GM23338 (cell line): Measurements from ENCODE around the gene FKBP5. TPM values are rescaled to one million over a fixed set of nuclear protein-coding genes. Genes with fewer than 3 reads are reported as not detected.

ENCODE experiments used
- ATAC-seq: fragments of 200-7000 bp; cut with Tn5 transposase; 3 replicates; pipeline ENCODE4 v1.9.1; 2020
- DNase-seq: peaks from one replicate; pipeline ENCODE4 v3.0.0-alpha.2; 2015; ENCODE audit warnings: low spot score
- H2AFZ ChIP-seq: fragments of 200-600 bp; sonication (generic); 2 replicates; pipeline ENCODE4 v1.8.0; 2016; ENCODE audit warnings: antibody characterized with exemption, mild to moderate bottlenecking, moderate library complexity
- H3F3A ChIP-seq: fragments of 200-600 bp; sonication (generic); replicated peaks from 2 replicates; pipeline ENCODE4 v1.8.0; 2017; ENCODE audit warnings: antibody characterized with exemption, mixed run types, low read depth
- H3K27ac ChIP-seq: fragments of 200-600 bp; sonication (generic); 2 replicates; pipeline ENCODE4 v1.6.1; 2016; ENCODE audit warnings: low read depth
- H3K27me3 ChIP-seq: fragments of 200-600 bp; sonication (generic); 2 replicates; pipeline ENCODE4 v1.8.0; 2016; ENCODE audit warnings: mild to moderate bottlenecking, mixed run types, moderate library complexity; ENCODE audit not compliant: insufficient read depth
- H3K36me3 ChIP-seq: fragments of 200-600 bp; sonication (generic); 2 replicates; pipeline ENCODE4 v1.8.0; 2016; ENCODE audit warnings: mild to moderate bottlenecking; ENCODE audit not compliant: insufficient read depth
- H3K4me1 ChIP-seq: fragments of 200-600 bp; sonication (generic); 2 replicates; pipeline ENCODE4 v1.8.0; 2016; ENCODE audit warnings: mild to moderate bottlenecking, moderate library complexity; ENCODE audit not compliant: insufficient read depth
- H3K4me2 ChIP-seq: fragments of 200-600 bp; sonication (generic); 2 replicates; pipeline ENCODE4 v1.7.1; 2017; ENCODE audit warnings: mixed run types
- H3K4me3 ChIP-seq: fragments of 200-600 bp; sonication (generic); 2 replicates; pipeline ENCODE4 v1.6.1; 2016; ENCODE audit warnings: mixed run types
- H3K79me2 ChIP-seq: fragments of 200-600 bp; sonication (generic); replicated peaks from 2 replicates; pipeline ENCODE4 v1.8.0; 2017; ENCODE audit warnings: mild to moderate bottlenecking; ENCODE audit not compliant: insufficient read depth
- H3K9me2 ChIP-seq: fragments of 200-600 bp; sonication (generic); 2 replicates; pipeline ENCODE4 v1.8.0; 2017; ENCODE audit not compliant: insufficient read depth
- H4K20me1 ChIP-seq: fragments of 200-600 bp; sonication (generic); replicated peaks from 2 replicates; pipeline ENCODE4 v1.8.0; 2017; ENCODE audit warnings: mild to moderate bottlenecking; ENCODE audit not compliant: insufficient read depth
- H3K27ac Mint-ChIP-seq: 2 replicates; pipeline ENCODE4 v1.8.0; 2020; ENCODE audit warnings: inconsistent platforms, mild to moderate bottlenecking, moderate library complexity, mixed read lengths
- H3K27me3 Mint-ChIP-seq: 3 replicates; pipeline ENCODE4 v1.8.0; 2022; ENCODE audit warnings: low read depth, mild to moderate bottlenecking, moderate library complexity, mixed read lengths, inconsistent platforms; ENCODE audit not compliant: insufficient read depth, poor library complexity
- H3K36me3 Mint-ChIP-seq: 3 replicates; pipeline ENCODE4 v1.8.0; 2021; ENCODE audit warnings: low read depth, mild to moderate bottlenecking, inconsistent platforms, moderate library complexity, mixed read lengths
- H3K4me1 Mint-ChIP-seq: 3 replicates; pipeline ENCODE4 v1.8.0; 2020; ENCODE audit warnings: mild to moderate bottlenecking, inconsistent platforms, mixed read lengths
- H3K4me3 Mint-ChIP-seq: 3 replicates; pipeline ENCODE4 v1.8.0; 2021; ENCODE audit warnings: moderate library complexity, mild to moderate bottlenecking, inconsistent platforms, mixed read lengths
- H3K9me3 Mint-ChIP-seq: 3 replicates; pipeline ENCODE4 v1.8.0; 2020; ENCODE audit warnings: moderate library complexity, mild to moderate bottlenecking, inconsistent platforms, mixed read lengths
- CREB1 ChIP-seq: fragments of 250-450 bp; sonication (Bioruptor Pico); IDR thresholded peaks from 2 replicates; pipeline ENCODE4 v1.5.0; 2020; ENCODE audit warnings: low read depth, mild to moderate bottlenecking, moderate library complexity
- CTCF ChIP-seq, 2 experiments: fragments of 200-600 bp in 1 of 2; sonication (generic) in 1 of 2; conservative IDR thresholded peaks; 2 replicates each; pipeline versions ENCODE4 v1.5.1 to v1.6.1; 2016 to 2017; ENCODE audit warnings: antibody characterized with exemption in 2 of 2, low read depth in 2 of 2, mild to moderate bottlenecking in 2 of 2, moderate library complexity in 1 of 2
- ETS1 ChIP-seq: IDR thresholded peaks from 2 replicates; pipeline ENCODE4 v1.6.1; 2016; ENCODE audit warnings: antibody characterized with exemption
- EZH2phosphoT487 ChIP-seq: fragments of 200-600 bp; sonication (generic); IDR thresholded peaks from one replicate; pipeline ENCODE4 v1.8.1; 2018; ENCODE audit warnings: antibody characterized with exemption; ENCODE audit not compliant: unreplicated experiment
- JUNB ChIP-seq: IDR thresholded peaks from one replicate; pipeline ENCODE4 v1.6.1; 2016; ENCODE audit warnings: antibody characterized with exemption; ENCODE audit not compliant: unreplicated experiment
- POLR2AphosphoS5 ChIP-seq: IDR thresholded peaks from 2 replicates; pipeline ENCODE4 v1.6.1; 2016; ENCODE audit warnings: antibody characterized with exemption, low read depth
- REST ChIP-seq: IDR thresholded peaks from one replicate; pipeline ENCODE4 v1.6.1; 2018; ENCODE audit warnings: antibody characterized with exemption; ENCODE audit not compliant: unreplicated experiment
- STAT1 ChIP-seq: IDR thresholded peaks from one replicate; pipeline ENCODE4 v1.6.1; 2016; ENCODE audit warnings: antibody characterized with exemption; ENCODE audit not compliant: unreplicated experiment
- ZNF331 ChIP-seq: fragments of 250-450 bp; sonication (Bioruptor Pico); IDR thresholded peaks from 2 replicates; pipeline ENCODE4 v1.5.0; 2020; ENCODE audit warnings: low read depth, mild to moderate bottlenecking, moderate library complexity
- polyA plus RNA-seq: library from polyadenylated mRNA; unstranded; fragments of >200 nt; fragmentation: Nextera tagmentation; extraction: Ambion mirVana; gene quantifications from 2 replicates; pipeline ENCODE4 v1.2.1, GENCODE V29; 2016
- total RNA-seq: library from RNA; depleted of rRNA; stranded (reverse); fragments of >200 nt; shearing (Covaris generic); gene quantifications from 2 replicates; pipeline ENCODE4 v1.2.3, GENCODE V29; 2014

FKBP5 gene
- total and polyA plus RNA-seq, 2 experiments from 2014 or later, result 19.8 to 28.6 TPM

- no peak for TF ChIP-seq REST
Observed at GRCh38 chr6:35718375-35718736, 29.6 kb upstream of the FKBP5 start (continued).

- TF ChIP-seq CREB1 (CRISPR knock-in tag) (no peak), ETS1 (no peak), REST (no peak), ZNF331 (CRISPR knock-in tag) (no peak), CTCF (conservative IDR thresholded peaks at IDR 0.05; ENCODE audit: low read depth in 2 of 2) (no peak), STAT1 (no peak), POLR2AphosphoS5 (no peak), EZH2phosphoT487 (no peak), JUNB (no peak)
- H3K4me3 ChIP-seq, result 0 out of 2 replicates have a peak overlapping the region, but pooled peaks have one; percentile 7
- Mint-ChIP-seq H3K27ac (peak overlapping the region; percentile 93), H3K4me3 (peak overlapping the region; percentile 4; the same call in 1 of the 3 replicates), H3K27me3 (peaks cover 28% of the 10 kb centered on the region), H3K36me3 (no peaks in the 10 kb centered on the region), H3K9me3 (no peaks in the 10 kb centered on the region), H3K4me1 (peaks cover 55% of the 10 kb centered on the region)
- H4K20me1 ChIP-seq, result no peaks in the 10 kb centered on the region
- peak; percentile 35 for DNase-seq
- no peaks in the 10 kb centered on the region for H3K9me2 ChIP-seq
- peaks cover 29% of the 10 kb centered on the region for H3F3A ChIP-seq
- peak overlapping the region; percentile 2 for H2AFZ ChIP-seq
- H3K4me2 ChIP-seq, result peak overlapping the region; percentile 53
- peaks cover 40% of the 10 kb centered on the region for H3K4me1 ChIP-seq
- peak overlapping the region; percentile 82 for H3K27ac ChIP-seq
- H3K27me3 ChIP-seq, result no peaks in the 10 kb centered on the region
- no peaks in the 10 kb centered on the region for H3K36me3 ChIP-seq
- ATAC-seq, result no peak; the same call in 2 of the 3 replicates
- H3K79me2 ChIP-seq, result no peaks in the 10 kb centered on the region
Observed at GRCh38 chr6:35717449-35718374, 29.0 kb upstream of the FKBP5 start.
